ENCODE measurements around the gene STXBP3.

The STXBP3 gene

DNA sequence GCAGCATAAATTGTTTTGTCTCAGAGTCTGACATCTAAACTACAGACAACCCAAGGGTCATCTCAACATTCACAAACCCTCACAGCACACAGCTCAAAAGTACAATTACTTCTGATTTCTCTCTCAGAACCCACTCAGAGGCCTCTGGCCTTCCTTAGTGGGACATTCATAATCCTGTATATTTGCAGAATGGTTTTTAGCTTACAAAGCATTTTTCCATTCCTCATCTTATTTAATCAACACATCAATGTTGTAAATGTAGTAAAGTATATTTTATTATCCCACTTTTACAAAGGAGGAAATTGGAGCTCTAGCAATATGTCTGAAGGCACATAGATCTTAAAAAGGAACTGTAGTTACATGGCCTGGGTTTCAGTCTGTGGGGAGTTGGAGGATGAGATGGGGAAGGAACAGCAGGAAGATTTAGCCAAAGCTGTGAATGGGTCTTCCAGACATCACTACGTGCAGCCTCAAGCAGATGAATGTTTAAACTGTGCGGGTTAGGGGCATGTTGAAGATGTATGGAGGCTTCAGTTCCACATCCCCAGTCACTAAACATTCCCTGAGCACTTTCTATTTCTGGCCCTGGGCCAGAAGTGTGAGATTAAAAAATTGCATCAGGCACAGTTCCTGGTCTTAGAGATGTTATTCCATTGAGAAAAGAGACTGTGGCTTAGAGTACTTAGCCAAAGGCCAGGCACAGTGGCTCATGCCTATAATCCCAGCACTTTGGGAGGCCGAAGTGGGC is 97.1 kb downstream of the STXBP3 start:
- no peak for DNase-seq (ENCODE audit: low read depth in 2 of 2)

DNA sequence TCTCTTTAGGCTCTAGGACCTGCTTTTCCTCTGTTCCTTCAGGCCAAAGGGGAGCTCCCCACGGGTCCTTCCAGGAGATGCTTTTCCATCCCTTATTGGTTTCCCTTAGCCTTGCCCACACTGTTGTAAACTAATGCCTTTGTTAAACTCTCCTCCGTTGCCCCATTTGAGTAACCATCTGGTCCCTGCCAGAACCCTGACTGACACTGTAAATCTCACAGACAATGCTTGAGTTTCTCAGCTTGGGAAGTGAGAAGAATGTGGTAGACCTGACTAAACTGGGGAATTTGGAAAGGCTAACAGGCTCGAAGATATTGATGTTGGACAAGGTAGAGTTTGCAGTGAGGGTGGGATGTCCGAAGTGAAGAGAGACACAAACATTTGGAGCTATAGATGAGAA is 99.0 kb downstream of the STXBP3 start:
- no peak for DNase-seq (ENCODE audit: low read depth in 2 of 2)

DNA sequence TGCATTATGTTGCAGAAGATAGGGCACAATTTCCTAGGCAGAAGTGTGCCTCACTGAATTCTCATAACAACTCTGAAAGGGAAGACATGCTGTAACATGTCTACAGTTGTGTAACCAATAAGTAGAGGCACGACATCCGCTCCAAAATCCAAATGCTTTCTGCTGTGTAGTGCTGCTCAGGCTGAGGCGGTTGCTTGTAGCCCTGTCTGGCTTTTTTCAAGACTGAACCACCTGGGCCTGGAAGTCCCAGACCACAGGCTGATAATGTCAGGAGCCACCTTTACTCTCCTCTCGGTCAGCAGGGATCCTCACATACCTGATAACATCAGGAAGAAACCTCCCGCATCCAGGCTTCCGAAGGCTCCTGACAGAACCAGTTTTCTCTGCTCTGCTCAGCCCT is 99.5 kb downstream of the STXBP3 start:
- no peak for DNase-seq (ENCODE audit: low read depth in 2 of 2)

DNA sequence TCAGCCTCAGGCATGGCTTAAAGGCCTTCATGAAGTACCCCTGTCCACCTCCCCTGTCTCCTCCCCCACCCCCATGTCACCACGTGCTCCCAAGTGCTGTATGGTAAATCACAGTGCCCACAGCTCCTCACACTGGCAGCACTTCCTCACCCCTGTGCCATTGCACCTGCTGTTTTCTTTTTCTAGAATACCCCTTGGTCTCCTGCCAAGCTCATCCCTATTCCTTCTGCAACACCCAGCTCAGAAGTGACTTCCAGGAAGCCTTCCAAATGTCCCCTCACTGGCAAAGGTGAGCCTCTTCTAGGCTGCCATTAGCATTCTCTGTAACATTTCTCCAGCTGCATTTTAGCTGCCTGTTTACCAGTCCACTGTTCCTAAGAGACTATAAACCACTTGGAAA is 101.0 kb downstream of the STXBP3 start:
- DNase-seq (ENCODE audit: low read depth in 2 of 2) = no peak

DNA sequence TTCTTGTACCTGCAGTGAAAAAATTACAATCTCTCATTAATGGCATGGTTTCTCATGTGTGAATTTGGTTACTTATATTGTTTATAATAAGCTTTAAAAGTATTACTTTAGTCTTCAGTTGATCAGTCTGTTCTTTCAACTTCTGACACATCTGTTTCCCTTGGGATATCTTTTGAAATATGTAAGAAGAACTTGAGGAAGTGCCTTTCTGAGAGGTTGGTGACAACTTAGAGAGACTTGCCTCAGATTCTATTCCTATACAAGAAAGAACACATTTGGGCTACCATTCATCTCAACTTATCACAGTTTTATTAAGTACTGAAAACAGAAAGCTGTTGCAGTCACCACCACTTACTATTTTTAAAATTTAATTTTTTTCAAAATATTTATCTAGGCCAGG is 102.3 kb downstream of the STXBP3 start:
- no peak for DNase-seq (ENCODE audit: low read depth in 2 of 2)

DNA sequence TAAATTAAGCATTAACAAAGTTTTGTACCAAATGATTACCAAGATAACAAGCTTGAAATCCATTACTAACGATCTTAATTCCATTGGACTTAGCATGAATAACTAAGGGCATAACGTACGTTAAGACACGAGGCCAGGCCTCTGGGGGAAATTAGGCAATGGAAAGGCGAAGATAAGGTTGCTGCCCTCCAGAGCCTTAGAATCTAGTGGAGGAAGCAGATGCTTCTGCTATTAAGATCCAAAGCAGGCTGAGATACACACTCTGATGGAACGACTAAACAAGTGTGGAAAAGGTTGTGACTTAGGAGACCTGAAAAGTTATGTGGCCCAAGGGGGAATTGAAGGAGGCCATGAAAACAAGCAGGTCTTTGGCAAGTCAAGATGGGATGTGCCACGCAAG is 104.5 kb downstream of the STXBP3 start:
- DNase-seq (ENCODE audit: low read depth in 2 of 2) = no peak

DNA sequence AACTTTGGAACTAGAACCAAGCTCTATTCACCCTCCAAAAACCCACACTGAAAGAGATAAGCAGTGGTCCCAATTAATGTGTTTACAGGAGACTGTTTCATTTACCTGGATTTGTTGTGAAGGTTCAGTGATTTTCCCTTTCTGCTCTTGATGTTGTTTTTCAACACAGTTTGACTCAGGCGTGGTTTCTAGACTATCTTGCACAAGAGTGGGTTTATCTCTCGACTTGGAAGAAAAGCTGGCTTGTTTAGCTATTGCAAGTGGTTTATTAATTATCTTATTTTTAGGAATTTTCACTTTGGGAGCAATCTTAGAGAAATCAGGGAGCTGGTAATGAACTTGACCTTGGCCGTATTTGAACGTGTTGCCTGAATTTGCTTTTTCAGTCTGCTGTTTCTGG is 105.1 kb downstream of the STXBP3 start:
- DNase-seq (ENCODE audit: low read depth in 2 of 2) = no peak

DNA sequence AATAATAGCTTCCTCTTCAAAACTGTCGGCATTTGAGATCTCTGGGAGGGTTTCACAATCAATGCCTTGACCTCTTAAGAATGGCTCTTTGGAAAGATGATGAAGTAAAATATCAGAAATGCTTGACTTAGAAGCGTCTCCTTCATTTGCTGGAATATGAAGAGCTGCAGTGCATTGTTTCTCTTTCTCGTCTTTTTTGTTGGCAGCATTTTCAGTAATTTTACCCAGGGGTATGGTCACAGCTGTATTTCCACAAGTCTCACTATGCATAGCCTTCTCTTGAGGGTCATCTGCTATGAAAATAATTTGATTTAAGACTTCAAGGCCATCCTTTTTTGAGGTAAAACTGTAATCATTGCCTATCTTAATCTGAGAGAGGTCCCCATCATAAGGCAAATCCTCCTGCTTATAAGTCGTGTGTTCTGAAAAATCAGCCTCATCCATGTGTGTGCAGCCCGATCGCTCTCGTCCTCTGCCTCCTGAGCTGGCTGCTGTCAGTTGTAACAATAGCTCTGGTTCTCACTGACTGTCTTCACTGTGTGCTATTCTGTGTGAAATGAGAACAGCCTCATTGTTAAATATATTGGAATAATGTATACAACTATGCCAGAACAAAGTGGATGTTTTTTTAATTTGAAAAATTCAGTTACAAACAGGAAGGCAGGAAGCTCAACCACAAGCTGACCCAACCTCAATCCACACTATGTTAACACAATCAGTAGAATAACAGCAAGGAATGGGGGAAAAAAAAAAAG is 105.9 kb downstream of the STXBP3 start:
- DNase-seq (ENCODE audit: low read depth in 2 of 2) = no peak

DNA sequence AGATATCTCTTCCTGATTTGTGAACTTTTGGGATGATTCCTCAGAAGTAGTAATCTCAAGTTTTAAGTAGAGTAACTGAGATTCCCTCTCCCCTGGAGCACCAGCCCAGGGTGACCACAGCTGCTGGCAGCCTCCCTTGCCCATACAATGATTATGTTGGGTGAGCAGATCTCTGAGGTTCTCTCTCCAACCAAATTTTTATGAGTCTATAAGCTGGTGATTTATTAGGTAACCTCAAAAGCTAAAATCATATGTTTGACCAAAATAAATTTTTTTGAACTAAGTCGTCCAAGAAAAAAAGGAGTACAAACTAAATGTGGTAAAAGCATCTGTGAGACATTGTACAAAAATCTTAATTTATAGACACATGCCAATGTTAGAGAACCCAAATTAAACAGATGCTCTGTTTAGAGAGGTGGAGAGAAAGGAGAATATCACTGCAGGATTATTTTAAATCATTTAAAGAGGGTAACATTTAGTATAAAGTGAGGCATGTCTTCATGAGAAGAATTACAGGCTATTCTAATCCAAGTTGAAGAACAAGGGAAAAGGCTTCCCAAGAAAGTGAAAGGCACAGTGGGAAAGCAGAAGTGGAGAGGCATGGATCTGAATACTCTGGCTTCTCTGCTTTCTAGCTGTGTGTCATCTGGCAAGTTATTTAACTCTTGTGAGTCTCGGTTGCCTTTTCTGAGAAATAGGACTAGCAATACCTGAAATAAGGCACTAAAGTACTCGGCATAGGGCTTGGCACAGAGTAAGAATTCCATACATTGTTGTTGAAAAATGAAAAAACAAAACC is 107.9 kb downstream of the STXBP3 start:
- no peak for DNase-seq (ENCODE audit: low read depth in 2 of 2)

DNA sequence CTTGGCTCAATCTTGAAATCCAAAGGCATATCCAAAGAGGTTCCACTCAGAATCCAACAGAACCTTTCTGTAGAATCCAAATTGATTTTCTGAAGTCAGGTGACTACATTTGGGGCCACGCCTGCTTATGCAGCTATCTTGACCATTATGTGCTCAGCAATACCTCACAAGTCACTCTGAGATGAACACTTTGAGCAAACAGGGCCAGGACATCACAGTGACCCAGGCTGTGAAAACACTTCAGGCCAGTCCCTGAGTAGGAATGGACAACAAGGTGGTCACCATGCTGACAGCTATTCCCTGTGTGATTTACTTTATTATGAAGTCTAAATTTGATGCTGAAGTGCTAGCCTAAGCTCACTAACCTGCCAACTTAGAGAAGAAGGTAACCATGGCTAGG is 110.5 kb downstream of the STXBP3 start, which contains the start of gene AKNAD1:
Gene AKNAD1, minus strand, starts transcription at position 101 of the 400 bp plus-strand sequence. CDS start 4,430 bp downstream, outside the sequence.
- no peak for DNase-seq (ENCODE audit: low read depth in 2 of 2)

DNA sequence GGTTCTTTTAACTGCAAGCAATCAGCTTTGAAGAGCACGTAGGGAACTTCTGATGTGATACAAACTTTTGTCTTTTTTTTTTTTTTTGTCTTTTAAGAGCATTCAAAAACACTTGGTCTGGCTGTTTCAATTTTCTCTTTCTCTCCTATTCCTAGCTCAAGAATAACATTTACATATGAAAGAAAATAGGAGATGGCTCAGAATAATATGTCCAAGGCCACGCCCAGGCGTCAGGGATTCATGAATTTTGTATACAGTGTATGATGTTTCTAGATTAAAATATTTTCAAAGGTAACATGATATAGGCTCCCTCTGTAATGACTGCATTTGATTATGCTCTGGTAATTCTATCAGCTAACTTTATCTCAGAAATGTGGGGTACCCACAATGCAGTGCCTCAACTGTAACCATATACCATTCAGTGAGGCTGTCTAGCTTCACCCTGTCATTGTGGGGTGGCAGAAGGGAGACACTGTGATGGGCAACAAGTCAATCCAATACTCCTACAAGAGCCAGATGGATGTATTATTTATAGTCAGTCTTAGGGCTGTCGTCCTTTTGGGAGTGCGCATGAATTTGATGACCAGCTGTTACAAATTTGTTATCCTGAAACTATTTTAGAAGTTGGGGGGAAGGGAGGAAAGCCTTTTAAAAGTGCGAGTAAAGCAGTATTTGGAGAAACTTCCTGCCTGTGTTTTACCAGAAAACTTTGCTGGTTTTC is 111.9 kb downstream of the STXBP3 start:
- no peak for DNase-seq (ENCODE audit: low read depth in 2 of 2)
